ENCODE results near the gene MXD3.

- TF ChIP-seq CTCF (IDR thresholded peaks at IDR 0.05) (no peak), EZH2 (IDR thresholded peaks at IDR 0.05; ENCODE audit: borderline replicate concordance, insufficient read depth, low read depth, low read length, poor library complexity, severe bottlenecking) (no peak)
These were observed 38.1 kb upstream of the MXD3 start for GRCh38 chr5:177349762-177350161.

All from B cell (primary cell).